Colonic mucosa (tissue), 4 donors: ENCODE measurements around the gene VPS39. TPM values are rescaled to one million over a fixed set of nuclear protein-coding genes. Genes with fewer than 3 reads are reported as not detected.

Experiments
- DNase-seq: peaks from one replicate; pipeline ENCODE4 v3.0.0-alpha.2; 2020
- H3K27ac ChIP-seq: fragments of 200-600 bp; one replicate; pipeline ENCODE4 v1.8.0; 2021
- H3K27me3 ChIP-seq: fragments of 200-600 bp; one replicate; pipeline ENCODE4 v1.8.0; 2021
- H3K36me3 ChIP-seq: fragments of 200-600 bp; one replicate; pipeline ENCODE4 v1.8.0; 2021
- H3K4me1 ChIP-seq: fragments of 200-600 bp; one replicate; pipeline ENCODE4 v1.8.0; 2021; ENCODE audit warnings: mild to moderate bottlenecking
- H3K4me3 ChIP-seq: fragments of 200-600 bp; one replicate; pipeline ENCODE4 v1.8.0; 2021
- H3K9ac ChIP-seq, 2 donors: one replicate each; pipeline ENCODE4 v1.7.0; 2013; ENCODE audit warnings: control low read depth in 2 of 2, low read depth in 2 of 2, low read length in 2 of 2
- H3K9me3 ChIP-seq: fragments of 200-600 bp; one replicate; pipeline ENCODE4 v1.8.0; 2021
- CTCF ChIP-seq: fragments of 200-600 bp; IDR thresholded peaks from one replicate; pipeline ENCODE4 v1.8.0; 2022; ENCODE audit warnings: antibody characterized with exemption, mild to moderate bottlenecking
- intact Hi-C: fragments of 100-400 bp; cut with DNase I; formaldehyde crosslinking; loops from one replicate; pipeline ENCODE4 v1.14.1; 2022
- total RNA-seq, 2 donors: library from RNA; stranded (reverse); fragmentation: NEBNext Ultra II Directional in 1 of 2; extraction: Animal tissue kit (Norgen Biotek cat#: 25700) in 1 of 2; gene quantifications; one replicate each; pipeline ENCODE4 v1.2.1, GENCODE V29; 2021
- donor health status: healthy.
- donor health status: DM: no; HTN: no; CAD: no.
- donor health status: DM: no; HTN: no; CAD: no.

Gene VPS39
- total RNA-seq, 2 donors from 2014 or later, result 49.1 to 50.4 TPM

- no peaks in the 10 kb centered on the region for H3K36me3 ChIP-seq
- no peak overlapping the region for H3K9ac ChIP-seq
- DNase-seq, result no peak
- no peak for TF ChIP-seq CTCF
- H3K27ac ChIP-seq, result no peak overlapping the region
- no peaks in the 10 kb centered on the region for H3K27me3 ChIP-seq
- intact Hi-C loops, result loop anchor here (5.0 to 10.0 kb wide), 3 partner anchors 44 to 146 kb away; no protein-coding TSS in a partner anchor
- no peaks in the 10 kb centered on the region for H3K9me3 ChIP-seq
- H3K4me3 ChIP-seq, result no peak overlapping the region
- no peaks in the 10 kb centered on the region for H3K4me1 ChIP-seq
Observed at GRCh38 chr15:42131006-42131405, 77.1 kb downstream of the VPS39 start.

- DNase-seq, result no peak
- Histone ChIP-seq H3K9ac (no peak overlapping the region), H3K4me1 (no peaks in the 10 kb centered on the region), H3K27me3 (no peaks in the 10 kb centered on the region), H3K4me3 (no peak overlapping the region), H3K9me3 (no peaks in the 10 kb centered on the region), H3K27ac (no peak overlapping the region), H3K36me3 (no peaks in the 10 kb centered on the region)
- intact Hi-C loops, result loop anchor here (5.0 to 10.0 kb wide), 3 partner anchors 43 to 146 kb away; no protein-coding TSS in a partner anchor
- no peak for TF ChIP-seq CTCF
Observed at GRCh38 chr15:42130246-42130986, 77.7 kb downstream of the VPS39 start.

- H3K9ac ChIP-seq, result no peak overlapping the region
- H3K4me1 ChIP-seq, result no peaks in the 10 kb centered on the region
- no peaks in the 10 kb centered on the region for H3K36me3 ChIP-seq
- intact Hi-C loops, result no loop called here
- DNase-seq, result no peak
- H3K27ac ChIP-seq, result no peak overlapping the region
- no peaks in the 10 kb centered on the region for H3K27me3 ChIP-seq
- no peak overlapping the region for H3K4me3 ChIP-seq
- no peaks in the 10 kb centered on the region for H3K9me3 ChIP-seq
- no peak for TF ChIP-seq CTCF
Observed at GRCh38 chr15:42129364-42129763, 78.7 kb downstream of the VPS39 start.

GRCh38 chr15:42128476-42128875, 79.6 kb downstream of the VPS39 start:
- H3K36me3 ChIP-seq, result no peaks in the 10 kb centered on the region
- H3K4me1 ChIP-seq, result peaks cover under 1% of the 10 kb centered on the region
- no peaks in the 10 kb centered on the region for H3K9me3 ChIP-seq
- DNase-seq, result no peak
- H3K27me3 ChIP-seq, result no peaks in the 10 kb centered on the region
- intact Hi-C loops, result no loop called here
- no peak overlapping the region for H3K27ac ChIP-seq
- no peak overlapping the region for H3K9ac ChIP-seq
- H3K4me3 ChIP-seq, result no peak overlapping the region
- TF ChIP-seq CTCF, result no peak

GRCh38 chr15:42123546-42123945, 84.6 kb downstream of the VPS39 start:
- Histone ChIP-seq H3K36me3 (no peaks in the 10 kb centered on the region), H3K9ac (no peak overlapping the region), H3K27me3 (no peaks in the 10 kb centered on the region), H3K4me3 (no peak overlapping the region), H3K9me3 (no peaks in the 10 kb centered on the region), H3K27ac (no peak overlapping the region), H3K4me1 (peaks cover 3% of the 10 kb centered on the region)
- intact Hi-C loops, result no loop called here
- TF ChIP-seq CTCF, result no peak
- no peak for DNase-seq
